Mesendoderm (in vitro differentiated cells): ENCODE results near the gene RGPD5. TPM values are rescaled to one million over a fixed set of nuclear protein-coding genes. Genes with fewer than 3 reads are reported as not detected.
"Not testable (repeated sequence)": the region's sequence is repeated elsewhere in the genome, so short reads cannot be mapped to it uniquely, and the experiment has no call there.

Experiments used
- DNase-seq: peaks from one replicate; pipeline ENCODE4 v3.0.0; 2013
- H2AK5ac ChIP-seq: 2 replicates; pipeline ENCODE4 v1.6.1; 2013; ENCODE audit warnings: low read length, inconsistent platforms
- H2BK120ac ChIP-seq: 2 replicates; pipeline ENCODE4 v1.6.1; 2013; ENCODE audit warnings: low read depth, mild to moderate bottlenecking, low read length, moderate library complexity, mixed read lengths
- H2BK15ac ChIP-seq: replicated peaks from 2 replicates; pipeline ENCODE4 v1.6.1; 2013; ENCODE audit warnings: low read depth, mild to moderate bottlenecking, moderate library complexity
- H2BK5ac ChIP-seq: 2 replicates; pipeline ENCODE4 v1.6.1; 2013; ENCODE audit warnings: low read length, inconsistent platforms
- H3K18ac ChIP-seq: 2 replicates; pipeline ENCODE4 v1.6.1; 2013; ENCODE audit warnings: mild to moderate bottlenecking, low read length, mixed read lengths
- H3K23ac ChIP-seq: one replicate; pipeline ENCODE4 v1.6.1; 2013; ENCODE audit warnings: low read length
- H3K27ac ChIP-seq: 2 replicates; pipeline ENCODE4 v1.5.1; 2013; ENCODE audit warnings: low read depth, mild to moderate bottlenecking, inconsistent platforms, low read length, moderate library complexity
- H3K27me3 ChIP-seq: 2 replicates; pipeline ENCODE4 v1.6.1; 2013; ENCODE audit warnings: low read length, control low read depth, mild to moderate bottlenecking, inconsistent platforms; ENCODE audit not compliant: insufficient read depth, poor library complexity
- H3K36me3 ChIP-seq: 2 replicates; pipeline ENCODE4 v1.6.1; 2013; ENCODE audit warnings: low read length, inconsistent platforms; ENCODE audit not compliant: control insufficient read depth, insufficient read depth
- H3K4ac ChIP-seq: one replicate; pipeline ENCODE4 v1.6.1; 2013; ENCODE audit warnings: low read depth, mild to moderate bottlenecking, low read length, moderate library complexity
- H3K4me1 ChIP-seq: 2 replicates; pipeline ENCODE4 v1.6.1; 2013; ENCODE audit warnings: low read depth, low read length, inconsistent platforms; ENCODE audit not compliant: control insufficient read depth
- H3K4me2 ChIP-seq: 2 replicates; pipeline ENCODE4 v1.6.1; 2013; ENCODE audit warnings: low read length
- H3K4me3 ChIP-seq: 2 replicates; pipeline ENCODE4 v1.5.1; 2013; ENCODE audit warnings: mild to moderate bottlenecking, low read length
- H3K56ac ChIP-seq: one replicate; pipeline ENCODE4 v1.6.1; 2013; ENCODE audit warnings: low read length
- H3K79me1 ChIP-seq: 2 replicates; pipeline ENCODE4 v1.6.1; 2013; ENCODE audit warnings: low read length, inconsistent platforms
- H3K79me2 ChIP-seq: 2 replicates; pipeline ENCODE4 v1.6.1; 2013; ENCODE audit warnings: mild to moderate bottlenecking, low read length; ENCODE audit not compliant: control insufficient read depth, insufficient read depth
- H3K9ac ChIP-seq: 2 replicates; pipeline ENCODE4 v1.6.1; 2013; ENCODE audit warnings: low read length, inconsistent platforms
- H4K5ac ChIP-seq: one replicate; pipeline ENCODE4 v1.6.1; 2013; ENCODE audit warnings: low read length
- H4K8ac ChIP-seq: one replicate; pipeline ENCODE4 v1.6.1; 2013; ENCODE audit warnings: low read depth, mild to moderate bottlenecking, control low read depth, low read length, moderate library complexity
- WGBS: extraction: QIAGEN DNeasy Blood & Tissue Kit; methylation state at CpG from one replicate; pipeline ENCODE4 v1.1.7; 2013; ENCODE audit warnings: low lambda C conversion rate, missing lambda C conversion rate; ENCODE audit not compliant: insufficient coverage; ENCODE audit errors: extremely low coverage; 5-methylcytosine and 5-hydroxymethylcytosine counted together
- polyA plus RNA-seq, 2 experiments: library from polyadenylated mRNA; stranded (reverse); fragments of 200-250 nt; gene quantifications; one replicate each; pipeline ENCODE4 v1.2.3, GENCODE V29; 2013

RGPD5 gene
- polyA plus RNA-seq (2013, experiment 1 of 2), result 40.8 TPM
- polyA plus RNA-seq (2013, experiment 2 of 2), result 40.5 TPM

- H2AK5ac ChIP-seq, H3K56ac ChIP-seq, H3K27me3 ChIP-seq, H3K4me2 ChIP-seq, H2BK5ac ChIP-seq, H3K4me3 ChIP-seq, H3K79me2 ChIP-seq, H2BK15ac ChIP-seq, H4K8ac ChIP-seq, H4K5ac ChIP-seq, H3K18ac ChIP-seq, H3K23ac ChIP-seq, H3K9ac ChIP-seq, H3K79me1 ChIP-seq, H2BK120ac ChIP-seq, H3K4me1 ChIP-seq, DNase-seq, H3K27ac ChIP-seq, H3K36me3 ChIP-seq, H3K4ac ChIP-seq: not testable (repeated sequence)
- WGBS, result no CpG with 5 or more reads among the region's 77 CpGs
Observed at GRCh38 chr2:109794074-109794737, at the start of gene RGPD5. RGPD5 (plus strand) TSS chr2:109794305; CDS start chr2:109794466, 161 bp downstream.

- no CpG with 5 or more reads among the region's 6 CpGs for WGBS
- H2AK5ac ChIP-seq, H3K56ac ChIP-seq, H3K36me3 ChIP-seq, H2BK120ac ChIP-seq, H3K9ac ChIP-seq, H4K5ac ChIP-seq, H3K79me2 ChIP-seq, H2BK15ac ChIP-seq, DNase-seq, H4K8ac ChIP-seq, H3K4me3 ChIP-seq, H3K27me3 ChIP-seq, H3K4me2 ChIP-seq, H3K27ac ChIP-seq, H2BK5ac ChIP-seq, H3K4me1 ChIP-seq, H3K79me1 ChIP-seq, H3K18ac ChIP-seq, H3K23ac ChIP-seq, H3K4ac ChIP-seq: not testable (repeated sequence)
Observed at GRCh38 chr2:109751572-109751971, 42.5 kb upstream of the RGPD5 start.

GRCh38 chr2:109757163-109757824 is 36.8 kb upstream of the RGPD5 start:
- not testable (repeated sequence) for H3K79me2 ChIP-seq, H3K27ac ChIP-seq, H3K18ac ChIP-seq, H3K4me3 ChIP-seq, H3K36me3 ChIP-seq, H3K4me2 ChIP-seq, H3K56ac ChIP-seq, H2BK5ac ChIP-seq, DNase-seq, H4K5ac ChIP-seq, H4K8ac ChIP-seq, H2BK120ac ChIP-seq, H3K79me1 ChIP-seq, H3K4ac ChIP-seq, H2AK5ac ChIP-seq, H3K27me3 ChIP-seq, H2BK15ac ChIP-seq, H3K4me1 ChIP-seq, H3K23ac ChIP-seq, H3K9ac ChIP-seq
- no CpG with 5 or more reads among the region's 3 CpGs for WGBS

- not testable (repeated sequence) for H3K4me1 ChIP-seq, H3K79me1 ChIP-seq, H3K23ac ChIP-seq, H3K18ac ChIP-seq, H3K79me2 ChIP-seq, H3K4me3 ChIP-seq, H3K9ac ChIP-seq, H3K4ac ChIP-seq, DNase-seq, H2BK120ac ChIP-seq, H2BK15ac ChIP-seq, H3K36me3 ChIP-seq, H3K4me2 ChIP-seq, H2BK5ac ChIP-seq, H4K8ac ChIP-seq, H3K27ac ChIP-seq, H2AK5ac ChIP-seq, H3K27me3 ChIP-seq, H4K5ac ChIP-seq
- H3K56ac ChIP-seq, result peak overlapping the region; percentile 42
- no CpG with 5 or more reads among the region's 106 CpGs for WGBS
Observed at GRCh38 chr2:109760265-109761042, 33.7 kb upstream of the RGPD5 start.

- not testable (repeated sequence) for H3K79me1 ChIP-seq, H3K4me1 ChIP-seq, H3K23ac ChIP-seq, H3K79me2 ChIP-seq, DNase-seq, H2AK5ac ChIP-seq, H3K18ac ChIP-seq, H4K8ac ChIP-seq, H4K5ac ChIP-seq, H3K27ac ChIP-seq, H2BK15ac ChIP-seq, H3K4me2 ChIP-seq, H3K9ac ChIP-seq, H3K4ac ChIP-seq, H3K36me3 ChIP-seq, H3K4me3 ChIP-seq, H3K27me3 ChIP-seq, H2BK120ac ChIP-seq, H2BK5ac ChIP-seq
- WGBS, result no CpG with 5 or more reads among the region's 23 CpGs
- peak overlapping the region; percentile 42 for H3K56ac ChIP-seq
Observed at GRCh38 chr2:109761043-109761454, 33.1 kb upstream of the RGPD5 start.
